GM21381 (cell line): ENCODE measurements around the gene NTM.

Experiments used
- ATAC-seq: cut with Tn5 transposase; IDR thresholded peaks from one replicate; pipeline ENCODE4 v1.9.1; 2021; ENCODE audit warnings: mild to moderate bottlenecking, moderate library complexity; ENCODE audit not compliant: unreplicated experiment

NTM gene

GRCh38 chr11:131460931-131461330 lies 90.5 kb downstream of the NTM start:
- no peak for ATAC-seq

DNA sequence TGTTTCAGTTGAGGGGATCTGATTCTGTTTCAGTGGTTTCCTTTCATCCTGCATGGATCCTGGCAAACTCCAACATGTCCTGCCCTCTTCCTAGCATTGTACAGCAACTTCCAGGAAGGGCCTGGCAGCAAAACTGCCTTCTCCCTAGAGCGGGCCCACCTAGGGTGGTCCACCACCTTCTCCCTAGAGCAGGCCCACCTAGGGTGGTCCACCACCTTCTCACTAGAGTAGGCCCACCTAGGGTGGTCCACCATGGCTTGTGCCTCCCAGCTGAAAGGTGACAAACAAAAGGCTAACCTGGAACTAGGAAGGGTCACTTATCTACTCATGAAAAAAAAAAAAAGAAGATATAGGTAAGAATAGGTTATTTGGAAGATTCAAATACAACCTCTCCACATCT lies 92.2 kb downstream of the NTM start:
- no peak for ATAC-seq

DNA sequence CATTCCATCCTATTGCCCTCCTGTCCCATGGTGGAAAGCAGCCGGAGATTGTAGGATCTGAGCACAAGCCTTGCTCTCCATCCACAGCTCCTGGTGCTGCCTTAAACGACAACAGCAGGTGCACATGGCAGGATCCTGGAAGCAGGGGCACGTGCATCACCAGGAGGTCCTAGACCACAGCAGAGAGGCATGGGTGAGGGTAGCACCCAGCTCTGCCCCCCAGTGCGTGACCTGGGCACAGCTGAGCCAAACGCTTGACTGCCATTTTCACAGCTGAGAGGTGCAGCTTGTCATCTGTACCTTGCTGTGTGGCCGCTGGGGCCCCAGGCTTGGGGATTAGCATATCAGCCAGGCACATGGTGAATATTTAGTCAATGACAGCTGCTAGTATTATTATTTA lies 92.7 kb downstream of the NTM start:
- ATAC-seq, result no peak

- ATAC-seq, result no peak
Measured at GRCh38 chr11:131463649-131464425, 93.4 kb downstream of the NTM start.

DNA sequence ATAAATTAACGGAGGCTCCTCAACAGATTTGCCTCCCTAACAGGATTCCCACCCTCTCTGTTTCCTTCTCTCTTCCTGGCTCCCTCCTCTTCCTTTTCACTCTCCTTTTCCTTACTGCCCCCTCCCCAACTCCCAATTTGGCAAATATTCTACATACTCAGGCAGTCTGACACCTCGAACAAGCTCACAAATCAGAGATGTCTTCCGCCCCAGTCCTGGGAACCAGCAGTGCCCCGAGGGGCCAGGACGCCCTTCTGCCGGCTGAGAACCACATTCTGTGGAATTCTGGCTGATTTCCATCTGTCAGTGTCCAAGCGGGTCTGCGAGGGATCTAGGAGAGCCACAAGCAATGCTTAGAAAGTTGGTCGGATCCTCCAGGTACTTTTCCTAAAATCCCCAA lies 94.0 kb downstream of the NTM start:
- no peak for ATAC-seq

- ATAC-seq, result no peak
Measured at GRCh38 chr11:131465039-131465438, 94.6 kb downstream of the NTM start.

DNA sequence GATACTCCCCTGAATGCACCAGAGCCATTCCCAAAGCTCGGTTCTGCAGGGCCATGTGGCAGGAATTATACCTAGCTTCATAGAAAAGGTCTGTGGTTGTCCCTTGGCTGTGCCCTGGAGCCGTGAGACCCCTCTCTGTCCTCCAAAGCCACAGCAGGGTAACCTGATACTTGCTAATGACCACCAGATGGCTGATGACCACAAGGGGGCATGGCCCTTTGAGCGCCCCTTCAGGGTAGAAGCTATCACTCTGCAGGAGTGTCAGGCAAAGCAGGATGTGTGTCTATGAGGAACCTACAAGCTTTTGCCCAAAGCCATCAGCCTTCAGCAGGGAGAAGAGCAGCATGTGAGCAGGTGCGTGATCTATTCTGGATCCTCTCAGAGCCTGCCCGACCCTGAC lies 95.3 kb downstream of the NTM start:
- no peak for ATAC-seq

- no peak for ATAC-seq
Measured at GRCh38 chr11:131467645-131468394, 97.4 kb downstream of the NTM start.

DNA sequence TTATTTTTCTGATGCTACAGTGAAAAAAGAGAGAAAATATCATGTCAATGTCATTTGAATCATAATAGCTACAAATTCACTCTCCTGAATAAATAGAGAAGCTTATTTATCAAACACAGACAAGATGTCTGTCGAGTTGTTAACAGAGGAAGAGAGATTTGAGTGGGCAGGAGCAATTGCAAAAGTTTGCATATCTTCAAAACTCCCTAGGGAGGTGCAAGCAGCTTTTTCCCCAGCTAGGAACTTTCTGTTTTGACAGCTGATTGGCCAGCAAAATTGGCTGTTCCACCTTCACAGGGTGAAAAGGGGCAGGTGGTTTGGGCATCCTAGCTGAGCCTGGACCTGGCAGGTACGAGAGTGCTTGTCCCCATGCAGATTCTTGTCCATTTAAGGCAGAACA lies 98.2 kb downstream of the NTM start:
- no peak for ATAC-seq

DNA sequence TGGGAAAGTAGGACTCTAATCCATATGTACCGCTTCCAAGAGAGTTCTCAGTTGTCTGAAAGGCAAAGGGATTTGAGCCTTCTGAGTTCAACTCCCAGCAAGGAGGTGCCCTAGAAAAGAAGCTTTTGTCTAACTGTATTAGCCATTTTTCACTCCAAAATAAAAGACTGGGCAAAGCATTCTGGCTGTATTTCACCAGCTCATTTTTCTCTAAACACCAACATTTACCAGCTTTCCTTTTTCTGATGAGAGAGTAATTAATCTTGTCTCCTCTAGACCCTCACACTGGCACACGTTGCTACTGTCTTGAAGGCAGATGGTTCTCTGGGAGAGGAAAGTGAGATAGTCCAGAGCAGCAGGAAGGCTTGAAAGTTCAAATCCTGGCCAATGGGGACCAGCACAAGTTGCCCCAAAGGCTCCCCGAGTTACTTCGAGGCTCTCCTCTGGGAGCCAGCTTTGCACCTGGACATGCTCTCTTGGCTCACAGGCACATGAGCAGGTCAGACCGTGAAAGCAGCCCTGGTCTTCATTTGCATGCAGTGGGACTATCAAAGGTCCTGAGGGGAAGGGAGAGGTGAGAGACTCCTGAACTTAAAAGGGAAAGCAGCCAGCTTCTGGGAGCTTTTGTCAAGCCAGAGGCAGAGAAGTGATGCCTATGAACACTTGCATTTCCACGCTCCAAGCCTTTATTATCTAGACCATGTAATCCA lies 100.0 kb downstream of the NTM start:
- no peak for ATAC-seq

DNA sequence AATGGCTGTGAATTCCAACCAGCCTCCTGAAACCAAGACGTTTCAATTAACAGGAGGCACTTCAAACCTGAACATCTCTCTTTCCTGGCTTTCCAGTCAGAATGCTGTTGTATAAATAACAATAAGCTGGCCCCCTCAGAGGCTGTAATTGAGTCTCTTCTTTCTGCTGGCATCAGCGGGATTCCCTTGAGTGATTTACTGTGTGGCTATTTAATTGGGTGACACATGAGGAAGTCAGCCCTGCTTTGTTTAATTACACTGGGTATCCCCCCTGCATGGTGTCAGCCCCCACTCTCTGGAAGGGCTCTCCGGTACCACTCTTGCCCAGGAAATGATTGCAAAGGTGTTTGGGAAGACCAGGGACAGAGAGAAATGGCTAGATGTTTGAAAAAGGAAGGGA lies 101.6 kb downstream of the NTM start:
- no peak for ATAC-seq

DNA sequence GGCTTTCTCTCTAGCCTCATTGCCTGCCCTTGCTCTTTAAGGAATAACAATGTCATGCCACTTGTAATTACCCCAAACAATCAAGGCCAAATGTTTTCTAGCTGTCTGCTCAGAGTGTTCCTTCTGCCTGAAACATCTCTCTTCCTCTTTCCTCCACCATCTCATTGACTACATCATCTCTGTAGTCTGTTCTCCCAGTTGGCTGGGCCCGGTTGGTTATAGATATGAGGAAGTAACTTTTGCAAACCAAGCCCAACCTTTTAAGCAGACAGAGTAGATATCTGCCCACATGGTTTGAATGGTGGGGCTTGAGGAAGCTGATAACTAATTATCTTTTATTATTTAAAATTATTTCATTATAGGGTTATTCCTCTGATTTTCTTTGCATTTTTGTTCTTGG lies 104.5 kb downstream of the NTM start:
- no peak for ATAC-seq

GRCh38 chr11:131476266-131476665 lies 105.9 kb downstream of the NTM start:
- ATAC-seq, result no peak

- ATAC-seq, result no peak
Measured at GRCh38 chr11:131478341-131478740, 107.9 kb downstream of the NTM start.

- no peak for ATAC-seq
Measured at GRCh38 chr11:131481303-131481702, 110.9 kb downstream of the NTM start.

- ATAC-seq, result no peak
Measured at GRCh38 chr11:131481971-131482370, 111.6 kb downstream of the NTM start.

GRCh38 chr11:131483453-131483852 lies 113.0 kb downstream of the NTM start:
- ATAC-seq, result no peak

DNA sequence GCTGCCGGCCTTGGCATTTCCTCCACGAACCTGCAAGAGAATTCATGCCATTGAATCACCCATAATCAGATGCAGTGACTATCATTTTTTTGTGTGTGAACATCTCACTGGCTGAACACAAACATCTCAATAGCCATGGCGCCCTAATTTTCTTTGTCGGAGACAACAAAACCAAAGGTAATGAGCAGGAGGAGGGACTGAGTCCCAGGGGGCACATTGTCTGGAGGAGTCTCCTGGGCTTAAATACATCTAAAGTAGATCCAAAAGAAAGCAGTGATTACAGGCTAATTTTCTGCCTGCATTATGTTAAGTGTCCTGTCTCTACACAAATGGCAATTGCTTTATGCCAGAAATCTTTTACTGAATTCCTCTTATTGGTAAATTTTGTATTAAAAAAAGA lies 113.5 kb downstream of the NTM start:
- ATAC-seq, result no peak

GRCh38 chr11:131486100-131486499 lies 115.7 kb downstream of the NTM start:
- no peak for ATAC-seq

GRCh38 chr11:131486937-131487635 lies 116.7 kb downstream of the NTM start:
- ATAC-seq, result no peak

DNA sequence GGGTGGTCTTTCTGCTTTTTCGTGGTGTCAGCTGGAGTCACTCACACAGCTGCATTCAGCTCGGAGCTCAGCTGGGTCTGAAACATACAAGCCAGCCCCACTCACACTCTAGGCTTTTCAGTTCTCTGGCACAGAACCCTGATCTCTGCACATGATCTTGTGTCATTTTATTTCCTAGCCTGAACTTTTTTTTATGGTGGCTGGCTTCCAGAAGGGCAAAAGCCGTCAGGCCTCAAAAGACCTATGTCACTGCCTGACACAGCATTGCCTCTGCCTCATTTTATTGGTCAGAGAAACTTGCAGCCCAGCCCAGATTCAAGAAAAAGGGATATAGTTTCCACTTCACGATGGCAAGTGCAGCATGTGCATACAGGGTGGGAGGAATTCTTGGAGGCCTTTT lies 117.8 kb downstream of the NTM start:
- no peak for ATAC-seq
